ENCODE data around the gene PROCA1.

PROCA1 gene

GRCh38 chr17:28702026-28702751 is 9.5 kb downstream of the PROCA1 start:
- CTCF ChIA-PET: no interaction called here
- DNase-seq (ENCODE audit: low read depth, low spot score): no peak
- no peak overlapping the region for H3K4me3 ChIP-seq (ENCODE audit: low read depth, low read length)
- TF ChIP-seq, protein P1, sequence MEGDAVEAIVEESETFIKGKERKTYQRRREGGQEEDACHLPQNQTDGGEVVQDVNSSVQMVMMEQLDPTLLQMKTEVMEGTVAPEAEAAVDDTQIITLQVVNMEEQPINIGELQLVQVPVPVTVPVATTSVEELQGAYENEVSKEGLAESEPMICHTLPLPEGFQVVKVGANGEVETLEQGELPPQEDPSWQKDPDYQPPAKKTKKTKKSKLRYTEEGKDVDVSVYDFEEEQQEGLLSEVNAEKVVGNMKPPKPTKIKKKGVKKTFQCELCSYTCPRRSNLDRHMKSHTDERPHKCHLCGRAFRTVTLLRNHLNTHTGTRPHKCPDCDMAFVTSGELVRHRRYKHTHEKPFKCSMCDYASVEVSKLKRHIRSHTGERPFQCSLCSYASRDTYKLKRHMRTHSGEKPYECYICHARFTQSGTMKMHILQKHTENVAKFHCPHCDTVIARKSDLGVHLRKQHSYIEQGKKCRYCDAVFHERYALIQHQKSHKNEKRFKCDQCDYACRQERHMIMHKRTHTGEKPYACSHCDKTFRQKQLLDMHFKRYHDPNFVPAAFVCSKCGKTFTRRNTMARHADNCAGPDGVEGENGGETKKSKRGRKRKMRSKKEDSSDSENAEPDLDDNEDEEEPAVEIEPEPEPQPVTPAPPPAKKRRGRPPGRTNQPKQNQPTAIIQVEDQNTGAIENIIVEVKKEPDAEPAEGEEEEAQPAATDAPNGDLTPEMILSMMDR (IDR thresholded peaks at IDR 0.05; ENCODE audit: insufficient read depth, low read length, missing control alignments): no peak
- POLR2A ChIA-PET: interaction anchor here (0.7 to 1.6 kb wide), 2 partner anchors 9 to 23 kb away, joined by 3 to 7 read pairs; partner anchors contain the start of gene PROCA1

GRCh38 chr17:28700830-28701492 is 10.7 kb downstream of the PROCA1 start:
- CTCF ChIA-PET: no interaction called here
- no peak overlapping the region for H3K4me3 ChIP-seq (ENCODE audit: low read depth, low read length)
- DNase-seq (ENCODE audit: low read depth, low spot score): no peak
- POLR2A ChIA-PET: interaction anchor here (0.9 kb wide), 1 partner anchor 10 kb away, joined by 3 read pairs; the partner anchor contains the start of gene PROCA1
- TF ChIP-seq, protein P1 (IDR thresholded peaks at IDR 0.05; ENCODE audit: insufficient read depth, low read length, missing control alignments): no peak

DNA sequence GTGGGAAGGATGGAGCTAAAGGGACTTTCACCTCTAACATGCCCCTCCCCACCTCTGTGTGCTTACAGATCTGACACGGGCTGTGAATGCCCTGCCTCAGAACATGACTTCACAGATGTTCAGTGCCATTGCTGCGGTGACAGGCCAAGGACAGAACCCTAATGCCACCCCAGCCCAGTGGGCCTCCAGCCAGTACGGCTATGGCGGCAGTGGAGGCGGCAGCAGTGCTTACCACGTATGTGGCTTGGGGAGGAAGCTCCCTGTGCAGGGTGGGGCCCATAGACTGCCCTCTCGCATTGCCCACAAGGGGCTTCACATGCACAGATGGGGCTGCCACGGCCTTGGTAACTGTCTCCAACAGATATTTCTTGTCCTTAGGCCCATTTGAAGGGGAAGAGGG is 11.4 kb downstream of the PROCA1 start:
- TF ChIP-seq, protein P1 (IDR thresholded peaks at IDR 0.05; ENCODE audit: insufficient read depth, low read length, missing control alignments): no peak
- no peak for DNase-seq (ENCODE audit: low read depth, low spot score)
- POLR2A ChIA-PET: no interaction called here
- H3K4me3 ChIP-seq (ENCODE audit: low read depth, low read length): no peak overlapping the region
- CTCF ChIA-PET: no interaction called here

DNA sequence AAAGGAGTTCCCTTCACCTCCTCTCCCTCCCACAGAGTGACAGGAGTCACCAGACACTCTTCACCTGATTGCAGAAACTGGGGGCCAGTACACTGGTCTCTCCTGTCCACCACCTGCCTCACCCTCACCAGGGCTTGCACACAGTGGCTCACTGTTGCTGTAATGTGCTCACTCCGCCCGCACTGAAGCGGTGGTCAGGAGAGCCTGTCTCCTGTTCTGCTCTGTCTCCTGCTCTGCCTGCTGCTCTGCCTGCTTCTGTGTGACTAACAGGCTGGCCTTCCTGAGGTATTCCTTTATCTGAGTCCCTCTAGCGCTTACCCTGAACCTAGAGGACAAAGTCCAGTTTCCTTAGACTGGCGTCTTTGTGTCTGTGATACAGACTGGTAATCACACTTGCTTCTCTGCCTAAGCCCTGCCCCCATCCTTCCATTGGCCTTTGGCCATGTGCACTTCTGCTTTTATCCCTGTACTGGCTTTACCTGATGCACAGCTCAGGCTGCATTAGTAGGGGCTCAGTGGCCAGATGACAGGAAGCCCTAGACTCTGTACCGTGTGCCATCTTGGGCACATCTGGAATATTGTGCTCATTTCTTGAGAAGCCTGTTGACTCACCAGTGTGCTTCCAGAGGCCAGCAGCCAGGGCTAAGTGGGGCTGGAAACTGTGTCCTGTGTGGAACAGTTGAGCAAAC is 13.3 kb downstream of the PROCA1 start:
- TF ChIP-seq, protein P1 (IDR thresholded peaks at IDR 0.05; ENCODE audit: insufficient read depth, low read length, missing control alignments): no peak
- H3K4me3 ChIP-seq (ENCODE audit: low read depth, low read length): no peak overlapping the region
- POLR2A ChIA-PET: no interaction called here
- DNase-seq (ENCODE audit: low read depth, low spot score): no peak
- CTCF ChIA-PET: interaction anchor here (0.6 kb wide), 1 partner anchor 22 kb away, joined by 3 read pairs; no protein-coding TSS in a partner anchor

DNA sequence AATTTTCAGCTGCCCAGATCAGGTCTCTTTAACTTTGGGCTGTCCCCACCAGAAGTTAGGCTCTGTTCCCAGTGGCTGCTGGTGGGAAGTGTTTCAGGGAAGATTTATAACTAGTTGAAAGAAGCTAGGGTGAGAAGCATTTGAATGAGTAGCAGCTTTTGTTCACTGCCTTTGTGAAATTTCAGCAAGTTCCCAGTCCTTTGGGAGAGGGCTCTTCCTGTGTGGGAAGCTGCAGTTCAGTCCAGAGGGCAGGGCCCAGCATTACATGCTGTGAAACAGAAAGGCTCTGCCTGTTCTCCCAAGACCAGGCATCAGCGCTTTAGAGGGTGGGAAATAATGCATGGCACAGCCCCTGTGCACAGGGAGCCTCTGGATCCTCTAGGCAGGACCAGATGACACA is 17.8 kb downstream of the PROCA1 start:
- no peak for DNase-seq (ENCODE audit: low read depth, low spot score)

More for the DNA sequence above, 17.8 kb downstream of the PROCA1 start:
- ChIA-PET POLR2A (interaction anchor here (1.2 kb wide), 1 partner anchor 13 kb away, joined by 3 read pairs; no protein-coding TSS in a partner anchor), CTCF (interaction anchor here (0.8 to 2.1 kb wide), 2 partner anchors 46 to 47 kb away, joined by 3 to 4 read pairs; no protein-coding TSS in a partner anchor)
- TF ChIP-seq, protein P1 (IDR thresholded peaks at IDR 0.05; ENCODE audit: insufficient read depth, low read length, missing control alignments): no peak
- H3K4me3 ChIP-seq (ENCODE audit: low read depth, low read length): no peak overlapping the region
